T-helper 1 cell treated with Interleukin-12 subunit alpha and Interleukin-12 subunit beta and Interleukin-4 antibody, amounts not matched to agents 30 μg/mL and 1 μg/mL, for 36 hours (primary cell): ENCODE measurements around the gene CLDN8.

ENCODE experiments used
- H3K27ac Mint-ChIP-seq: one replicate; pipeline ENCODE4 v1.8.0; 2021; ENCODE audit warnings: mild to moderate bottlenecking, mixed read lengths
- H3K27me3 Mint-ChIP-seq: one replicate; pipeline ENCODE4 v1.8.0; 2021; ENCODE audit warnings: low read depth, mixed read lengths
- H3K36me3 Mint-ChIP-seq: one replicate; pipeline ENCODE4 v1.8.0; 2021; ENCODE audit warnings: low read depth, mixed read lengths
- H3K4me1 Mint-ChIP-seq: one replicate; pipeline ENCODE4 v1.8.0; 2021; ENCODE audit warnings: low read depth, mixed read lengths
- H3K4me3 Mint-ChIP-seq: one replicate; pipeline ENCODE4 v1.8.0; 2021; ENCODE audit warnings: mild to moderate bottlenecking, moderate library complexity, mixed read lengths
- H3K9me3 Mint-ChIP-seq: one replicate; pipeline ENCODE4 v1.8.0; 2021; ENCODE audit warnings: mixed read lengths

The CLDN8 gene

DNA sequence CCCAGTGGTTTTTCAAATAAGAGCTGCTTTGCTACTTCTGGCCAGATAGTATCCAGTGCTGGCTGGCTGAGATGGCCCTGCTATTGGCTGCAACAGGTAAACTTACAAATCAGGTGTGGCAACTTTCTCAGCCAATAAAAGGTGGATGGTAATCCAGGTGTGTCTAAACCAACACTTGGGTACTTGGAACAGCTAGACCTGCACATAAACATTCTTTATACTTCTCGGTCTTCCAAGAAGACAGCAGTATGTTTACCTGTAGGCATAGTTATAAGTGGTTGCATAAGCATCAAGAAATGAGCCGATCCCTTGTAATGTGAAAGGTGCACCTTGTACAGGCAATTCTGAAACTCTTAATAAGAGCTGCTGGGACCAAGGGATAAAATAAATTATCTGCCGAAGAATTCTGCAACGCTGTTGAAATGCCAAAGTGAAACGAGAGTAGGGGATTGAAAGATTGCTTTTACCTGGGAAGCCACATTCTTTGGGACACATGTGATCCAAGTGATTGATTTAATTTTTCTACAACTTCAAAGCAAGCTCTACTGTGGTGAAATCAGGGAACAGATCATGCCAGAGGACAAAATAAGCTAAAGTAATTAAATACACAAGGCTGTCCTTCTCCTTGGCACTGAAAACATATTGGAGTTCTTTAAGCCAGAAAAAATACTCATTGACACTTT is at the start of gene CLDN8:
Gene CLDN8, minus strand, starts transcription at position 57 of the 683 bp plus-strand sequence. CDS start 172 bp downstream, outside the sequence.
- no peaks in the 10 kb centered on the region for H3K9me3 Mint-ChIP-seq
- no peak within 1 kb of the TSS for H3K4me3 Mint-ChIP-seq
- no peaks in the 10 kb centered on the region for H3K27me3 Mint-ChIP-seq
- H3K4me1 Mint-ChIP-seq: no peaks in the 10 kb centered on the region
- no peak within 1 kb of the TSS for H3K27ac Mint-ChIP-seq
- no peaks in the 10 kb centered on the region for H3K36me3 Mint-ChIP-seq

DNA sequence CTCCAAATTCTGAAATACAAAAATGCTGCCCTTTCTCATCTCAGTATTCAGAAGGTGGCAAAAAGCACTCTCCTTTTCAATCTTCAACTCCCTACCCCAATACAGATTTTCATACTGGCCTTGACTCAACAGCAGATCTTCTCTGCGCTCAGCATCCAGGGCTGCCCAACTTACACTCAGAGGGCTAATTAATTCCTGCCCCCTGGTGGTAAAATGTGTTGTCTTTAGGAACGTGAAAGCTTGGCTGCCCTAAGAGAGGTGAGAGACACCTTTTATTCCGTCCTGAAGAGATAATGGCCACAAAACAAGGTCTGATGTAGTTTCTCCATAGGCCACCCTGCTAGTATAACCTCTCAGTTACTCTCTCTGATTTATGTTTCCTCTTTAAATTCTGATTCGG is 41.9 kb upstream of the CLDN8 start:
- H3K9me3 Mint-ChIP-seq: no peaks in the 10 kb centered on the region
- no peak overlapping the region for H3K4me3 Mint-ChIP-seq
- no peaks in the 10 kb centered on the region for H3K27me3 Mint-ChIP-seq
- no peaks in the 10 kb centered on the region for H3K36me3 Mint-ChIP-seq
- no peak overlapping the region for H3K27ac Mint-ChIP-seq
- no peaks in the 10 kb centered on the region for H3K4me1 Mint-ChIP-seq

DNA sequence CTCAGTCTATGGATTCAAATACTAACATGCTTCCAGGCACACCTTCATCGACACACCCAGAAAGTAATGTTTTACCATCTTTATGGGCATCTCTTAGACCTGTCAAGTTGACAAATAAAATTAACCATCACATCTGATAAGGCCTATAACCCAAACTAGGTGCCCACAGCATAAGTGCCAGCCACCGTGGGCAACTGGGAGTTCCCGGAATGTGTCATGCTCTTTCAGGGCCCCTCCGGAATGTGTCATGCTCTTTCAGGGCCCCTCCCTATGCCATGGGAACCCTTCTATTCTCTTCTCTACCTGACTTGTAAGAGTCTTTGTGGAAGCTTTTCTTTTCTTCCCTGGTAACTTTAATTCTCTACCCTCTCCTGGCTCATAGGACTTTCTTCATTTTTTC is 40.2 kb upstream of the CLDN8 start:
- Mint-ChIP-seq H3K4me1 (no peaks in the 10 kb centered on the region), H3K27ac (no peak overlapping the region), H3K4me3 (no peak overlapping the region), H3K9me3 (no peaks in the 10 kb centered on the region), H3K36me3 (no peaks in the 10 kb centered on the region), H3K27me3 (no peaks in the 10 kb centered on the region)

DNA sequence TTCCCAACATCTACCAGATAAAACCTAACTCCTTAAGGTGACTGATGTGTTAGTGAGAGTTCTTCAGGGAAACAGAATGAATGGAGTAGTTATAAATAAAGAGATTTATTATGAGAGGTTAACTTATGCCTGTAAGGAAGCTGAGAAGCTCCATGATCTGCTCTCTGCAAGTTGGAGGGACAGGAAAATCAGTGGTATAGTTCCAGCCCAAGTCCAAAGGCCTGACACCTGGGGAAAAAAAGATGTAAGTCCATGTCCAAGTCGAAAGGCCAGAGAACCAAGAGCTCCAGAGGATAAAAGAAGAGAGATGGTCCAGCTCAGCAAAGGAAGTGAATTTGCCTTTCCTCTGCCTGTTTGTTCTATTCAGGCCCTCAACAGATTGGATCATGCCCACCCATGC is 39.8 kb upstream of the CLDN8 start:
- Mint-ChIP-seq H3K27me3 (no peaks in the 10 kb centered on the region), H3K4me1 (no peaks in the 10 kb centered on the region), H3K9me3 (no peaks in the 10 kb centered on the region), H3K27ac (no peak overlapping the region), H3K4me3 (no peak overlapping the region), H3K36me3 (no peaks in the 10 kb centered on the region)

DNA sequence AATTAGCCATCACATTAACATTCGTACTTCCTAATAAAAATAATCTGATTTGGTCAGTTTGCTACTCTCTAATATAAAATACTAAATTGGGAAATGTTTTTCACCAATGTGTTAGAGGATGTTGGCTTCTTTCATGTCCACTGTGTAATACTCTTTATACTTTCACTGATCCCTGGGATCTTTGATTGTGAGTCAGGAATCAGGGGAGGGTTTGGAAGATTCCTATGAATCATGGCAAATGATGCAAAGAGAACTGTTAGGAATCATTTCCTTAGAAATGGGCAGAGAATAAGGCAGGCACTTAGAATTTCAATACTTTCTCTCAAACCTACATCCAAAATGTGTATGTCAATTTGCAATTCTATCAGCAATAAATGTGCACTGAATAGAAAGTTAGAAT is 35.9 kb upstream of the CLDN8 start:
- Mint-ChIP-seq H3K9me3 (no peaks in the 10 kb centered on the region), H3K4me3 (no peak overlapping the region), H3K36me3 (no peaks in the 10 kb centered on the region), H3K27me3 (no peaks in the 10 kb centered on the region), H3K27ac (no peak overlapping the region), H3K4me1 (no peaks in the 10 kb centered on the region)

DNA sequence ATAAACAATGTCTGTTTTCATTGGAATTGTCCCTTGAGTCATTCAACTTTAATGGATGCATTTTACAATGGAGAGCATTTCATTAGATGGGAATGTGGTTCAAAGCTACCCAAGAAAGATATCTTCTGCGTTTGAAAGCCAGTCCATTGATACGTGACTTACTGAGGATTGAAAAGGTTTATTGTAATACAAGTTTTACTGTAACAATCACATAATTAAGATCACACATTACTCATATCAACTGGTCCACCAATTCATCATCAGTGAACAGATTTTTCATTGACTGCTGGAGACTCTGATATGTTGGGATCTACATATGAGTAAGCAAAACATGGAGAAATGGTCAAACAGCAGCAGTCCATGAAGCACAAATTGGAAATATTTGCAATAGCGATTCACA is 34.0 kb upstream of the CLDN8 start:
- Mint-ChIP-seq H3K4me3 (no peak overlapping the region), H3K36me3 (no peaks in the 10 kb centered on the region), H3K4me1 (no peaks in the 10 kb centered on the region), H3K27me3 (no peaks in the 10 kb centered on the region), H3K9me3 (no peaks in the 10 kb centered on the region), H3K27ac (no peak overlapping the region)

DNA sequence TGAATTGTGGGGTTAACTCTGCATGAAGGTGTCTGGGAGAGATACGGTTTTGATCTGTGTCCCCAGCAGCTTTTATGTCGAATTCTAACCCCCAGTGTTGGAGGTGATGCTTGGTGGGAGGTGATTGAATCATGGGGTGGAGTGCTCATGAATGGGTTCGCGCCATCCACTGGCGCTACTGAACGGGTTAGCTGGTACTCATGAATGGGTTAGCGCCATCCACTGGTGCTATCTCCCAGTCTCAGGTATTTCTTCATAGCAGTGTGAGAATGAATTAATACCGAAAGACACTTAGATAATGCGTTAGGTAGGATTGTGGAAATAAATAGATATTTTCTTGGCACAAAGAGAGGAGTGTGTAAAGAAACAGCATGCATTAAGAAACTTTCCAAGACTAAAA is 32.9 kb upstream of the CLDN8 start:
- no peaks in the 10 kb centered on the region for H3K4me1 Mint-ChIP-seq
- H3K9me3 Mint-ChIP-seq: no peaks in the 10 kb centered on the region
- no peak overlapping the region for H3K27ac Mint-ChIP-seq
- H3K27me3 Mint-ChIP-seq: no peaks in the 10 kb centered on the region
- no peak overlapping the region for H3K4me3 Mint-ChIP-seq
- no peaks in the 10 kb centered on the region for H3K36me3 Mint-ChIP-seq

DNA sequence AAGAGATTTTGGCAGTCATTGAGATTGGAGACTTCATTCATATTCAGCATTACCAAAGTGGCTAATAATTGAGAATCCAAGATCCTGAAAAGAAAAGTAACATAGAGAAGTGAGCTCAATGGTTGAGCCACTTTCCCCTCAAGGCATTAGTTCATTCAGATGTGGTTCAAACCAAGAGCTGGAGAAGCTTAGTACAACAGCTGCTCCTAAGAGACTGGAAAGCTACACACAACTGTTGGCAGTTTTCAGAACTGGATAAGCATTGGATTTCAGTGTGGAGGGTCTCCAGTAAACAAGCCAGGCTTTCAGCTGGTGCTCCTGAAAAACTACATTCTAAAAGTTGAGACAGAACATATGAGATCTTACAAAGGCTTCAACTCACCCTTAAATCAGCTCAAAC is 29.2 kb upstream of the CLDN8 start:
- Mint-ChIP-seq H3K36me3 (no peaks in the 10 kb centered on the region), H3K27ac (no peak overlapping the region), H3K4me1 (no peaks in the 10 kb centered on the region), H3K4me3 (no peak overlapping the region), H3K27me3 (no peaks in the 10 kb centered on the region), H3K9me3 (no peaks in the 10 kb centered on the region)

DNA sequence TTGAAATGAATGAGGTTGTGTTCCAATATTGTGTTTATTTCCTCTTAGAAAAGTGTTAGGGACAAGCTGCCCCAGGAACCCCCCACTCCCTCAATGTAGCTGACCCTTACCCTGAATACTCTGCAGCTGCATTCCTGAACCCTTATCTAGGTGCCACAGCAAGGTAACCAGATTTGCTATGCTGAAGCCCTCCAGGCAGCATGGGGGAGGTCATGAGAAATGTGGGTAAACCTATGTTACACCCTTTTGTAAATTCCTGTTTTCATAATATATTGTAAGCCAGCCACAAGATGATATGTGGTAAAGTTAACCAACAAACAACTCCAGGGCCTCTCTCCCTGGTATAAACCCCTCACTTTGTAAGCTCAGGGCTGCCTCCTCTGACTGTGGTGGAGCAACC is 27.8 kb upstream of the CLDN8 start:
- H3K27ac Mint-ChIP-seq: no peak overlapping the region
- no peaks in the 10 kb centered on the region for H3K4me1 Mint-ChIP-seq
- H3K4me3 Mint-ChIP-seq: no peak overlapping the region
- no peaks in the 10 kb centered on the region for H3K9me3 Mint-ChIP-seq
- H3K36me3 Mint-ChIP-seq: no peaks in the 10 kb centered on the region
- H3K27me3 Mint-ChIP-seq: no peaks in the 10 kb centered on the region

DNA sequence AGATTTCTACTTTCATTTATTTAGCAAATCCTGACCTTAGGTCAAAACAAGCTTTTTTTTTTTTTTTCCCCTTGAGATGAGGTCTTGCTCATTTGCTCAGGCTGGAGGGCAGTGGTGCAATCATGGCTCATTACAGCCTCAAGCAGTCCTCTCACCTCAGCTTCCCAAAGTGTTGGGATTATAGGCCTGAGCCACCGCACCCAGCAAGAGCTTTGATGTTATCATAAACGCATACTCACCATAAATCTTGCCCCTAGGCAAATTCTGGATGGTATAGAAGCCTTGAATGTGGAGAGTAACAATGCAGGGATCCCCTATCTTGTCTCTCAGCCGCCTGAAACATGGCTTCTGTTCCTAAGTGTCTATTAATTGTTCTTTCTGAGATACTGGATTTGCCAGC is 24.8 kb upstream of the CLDN8 start:
- H3K36me3 Mint-ChIP-seq: no peaks in the 10 kb centered on the region
- no peak overlapping the region for H3K27ac Mint-ChIP-seq
- H3K9me3 Mint-ChIP-seq: no peaks in the 10 kb centered on the region
- no peak overlapping the region for H3K4me3 Mint-ChIP-seq
- no peaks in the 10 kb centered on the region for H3K4me1 Mint-ChIP-seq
- H3K27me3 Mint-ChIP-seq: no peaks in the 10 kb centered on the region

DNA sequence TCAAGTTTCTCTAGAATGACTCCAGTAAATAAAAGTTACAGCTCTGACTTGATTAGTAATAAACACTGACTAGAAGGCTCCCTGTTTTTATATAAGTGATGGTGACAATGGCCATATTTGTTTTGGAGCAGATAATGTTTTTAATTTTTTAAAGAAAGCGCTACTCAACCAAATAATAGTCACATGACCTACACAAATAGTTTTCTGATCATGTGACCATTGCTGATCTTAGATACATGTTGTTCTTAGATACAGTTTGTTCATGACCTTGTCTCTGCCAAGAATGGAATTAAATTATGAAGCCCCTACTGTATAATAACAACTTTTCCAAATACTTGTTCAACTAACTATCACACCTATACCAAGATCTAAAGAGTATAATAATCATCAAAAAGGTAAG is 22.3 kb upstream of the CLDN8 start:
- Mint-ChIP-seq H3K27ac (no peak overlapping the region), H3K9me3 (no peaks in the 10 kb centered on the region), H3K4me3 (no peak overlapping the region)

DNA sequence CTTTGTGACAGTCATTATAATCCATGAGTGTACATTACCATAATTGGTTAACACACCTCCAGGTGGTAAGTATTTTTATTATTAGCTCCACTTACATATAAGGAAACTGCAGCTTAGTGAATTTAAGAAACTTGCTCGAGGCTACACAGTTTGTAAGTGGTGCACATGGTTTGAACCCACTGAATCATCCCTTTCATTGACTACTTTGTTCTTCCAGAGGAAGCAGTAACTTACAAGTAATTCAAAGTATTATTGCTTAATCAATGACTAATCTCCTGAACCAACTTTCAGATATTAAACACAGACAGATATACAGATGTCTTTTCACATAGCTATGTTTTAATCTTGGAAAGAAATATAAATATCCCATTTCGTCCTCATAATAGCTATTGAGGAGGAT is 18.7 kb upstream of the CLDN8 start:
- H3K4me1 Mint-ChIP-seq: no peaks in the 10 kb centered on the region
- H3K4me3 Mint-ChIP-seq: no peak overlapping the region
- H3K9me3 Mint-ChIP-seq: no peaks in the 10 kb centered on the region
- no peak overlapping the region for H3K27ac Mint-ChIP-seq
- no peaks in the 10 kb centered on the region for H3K36me3 Mint-ChIP-seq
- H3K27me3 Mint-ChIP-seq: no peaks in the 10 kb centered on the region

More for the DNA sequence above, 22.3 kb upstream of the CLDN8 start:
- H3K4me1 Mint-ChIP-seq: no peaks in the 10 kb centered on the region
- no peaks in the 10 kb centered on the region for H3K27me3 Mint-ChIP-seq
- H3K36me3 Mint-ChIP-seq: no peaks in the 10 kb centered on the region

DNA sequence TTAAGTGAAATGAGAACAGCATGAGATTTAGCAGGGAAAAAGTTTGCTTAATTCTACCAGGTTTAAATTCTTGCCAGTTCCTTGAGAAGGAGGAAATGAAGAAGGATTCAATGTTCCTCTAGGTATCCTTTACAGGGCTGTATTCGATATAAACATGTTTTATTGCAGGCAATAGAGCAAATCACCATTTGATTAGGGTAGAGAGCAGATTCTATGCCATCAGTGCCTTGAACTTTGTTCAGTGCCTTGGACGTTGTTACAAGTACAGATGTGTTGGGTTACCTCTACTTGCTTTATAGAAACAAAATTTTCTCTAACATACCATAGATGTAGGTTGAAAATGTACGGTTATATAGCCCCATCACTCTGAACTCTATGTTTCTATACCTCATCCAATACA is 18.2 kb upstream of the CLDN8 start:
- Mint-ChIP-seq H3K4me3 (no peak overlapping the region), H3K27me3 (no peaks in the 10 kb centered on the region)

DNA sequence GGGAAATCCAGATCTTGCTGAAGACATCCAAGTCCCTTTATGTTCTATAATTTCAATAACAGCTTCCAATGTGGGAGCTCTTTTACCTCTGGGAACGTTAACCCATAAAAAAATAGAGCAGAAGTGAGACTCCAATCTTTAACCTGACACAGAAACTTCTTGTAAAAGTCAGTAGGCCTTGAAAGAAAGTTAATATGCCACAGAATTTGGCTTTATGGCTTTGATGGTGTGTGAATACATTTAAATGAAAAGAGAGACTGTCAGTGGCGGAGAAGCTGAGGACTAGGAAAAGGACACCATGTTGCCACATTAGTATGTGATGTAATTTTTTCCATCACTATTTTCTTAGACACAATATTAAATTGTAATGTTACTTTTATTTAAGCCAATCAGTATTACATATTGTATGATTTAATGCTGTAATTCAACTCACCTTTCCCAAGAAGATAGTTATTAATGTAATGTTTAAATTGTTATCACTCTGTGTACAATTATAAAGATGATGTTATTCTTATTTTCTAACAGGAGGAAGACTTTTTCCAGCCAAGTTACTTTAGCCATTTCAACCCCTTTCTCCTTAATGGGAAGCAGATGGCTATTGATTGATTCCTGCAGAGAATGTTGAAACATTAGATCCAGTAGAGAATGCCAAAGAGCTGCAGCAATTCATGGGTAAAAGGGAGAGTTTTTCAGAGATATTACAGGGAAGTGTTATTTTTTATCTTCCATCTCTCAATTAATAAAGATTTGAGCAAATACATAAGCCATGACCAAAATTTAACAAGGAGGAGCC is 17.5 kb upstream of the CLDN8 start:
- Mint-ChIP-seq H3K36me3 (no peaks in the 10 kb centered on the region), H3K4me1 (no peaks in the 10 kb centered on the region), H3K27ac (no peak overlapping the region), H3K4me3 (no peak overlapping the region), H3K9me3 (no peaks in the 10 kb centered on the region), H3K27me3 (no peaks in the 10 kb centered on the region)

More for the DNA sequence above, 18.2 kb upstream of the CLDN8 start:
- Mint-ChIP-seq H3K9me3 (no peaks in the 10 kb centered on the region), H3K36me3 (no peaks in the 10 kb centered on the region), H3K4me1 (no peaks in the 10 kb centered on the region), H3K27ac (no peak overlapping the region)

DNA sequence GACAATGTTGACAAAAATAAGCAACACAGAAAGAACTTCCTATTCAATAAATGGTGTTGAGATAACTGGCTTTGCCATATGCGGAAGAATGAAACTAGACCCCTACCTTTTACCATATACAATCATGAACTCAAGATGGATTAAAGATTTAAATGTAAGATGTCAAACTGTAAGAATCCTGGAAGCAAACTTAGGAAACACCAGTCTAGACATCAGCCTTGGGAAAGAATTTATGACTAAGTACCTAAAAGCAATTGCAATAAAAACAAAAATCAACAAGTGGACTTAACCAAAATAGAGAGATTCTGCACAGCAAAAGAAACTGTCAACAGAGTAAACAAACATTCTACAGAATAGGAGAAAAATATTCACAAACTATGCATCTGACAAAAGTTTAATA is 16.1 kb upstream of the CLDN8 start:
- Mint-ChIP-seq H3K4me3 (no peak overlapping the region), H3K27me3 (no peaks in the 10 kb centered on the region), H3K9me3 (no peaks in the 10 kb centered on the region), H3K4me1 (no peaks in the 10 kb centered on the region), H3K27ac (no peak overlapping the region), H3K36me3 (no peaks in the 10 kb centered on the region)
